Measurements from ENCODE around the gene TM9SF1.
"Not testable (repeated sequence)": the region's sequence is repeated elsewhere in the genome, so short reads cannot be mapped to it uniquely, and the experiment has no call there.

The TM9SF1 gene

GRCh38 chr14:24224618-24225071, 29.4 kb upstream of the TM9SF1 start:
- DNase-seq = peak; percentile 90

- DNase-seq = not testable (repeated sequence)
These were observed 27.7 kb upstream of the TM9SF1 start for GRCh38 chr14:24222987-24223386.

GRCh38 chr14:24219521-24219920, 24.3 kb upstream of the TM9SF1 start:
- DNase-seq = no peak

GRCh38 chr14:24219080-24219479, 23.8 kb upstream of the TM9SF1 start:
- no peak for DNase-seq

GRCh38 chr14:24216876-24217275, 21.6 kb upstream of the TM9SF1 start:
- not testable (repeated sequence) for DNase-seq

- no peak for DNase-seq
These were observed 21.1 kb upstream of the TM9SF1 start for GRCh38 chr14:24216345-24216699.

- peak; percentile 68 for DNase-seq
These were observed 20.5 kb upstream of the TM9SF1 start, which contains the start of gene MDP1 for GRCh38 chr14:24215495-24216344. Gene MDP1, minus strand, starts transcription at chr14:24216066. Its CDS starts 111 bp downstream, at chr14:24215955.

- no peak for DNase-seq
These were observed 18.8 kb upstream of the TM9SF1 start for GRCh38 chr14:24213866-24214662.

GRCh38 chr14:24212924-24213865, 18.0 kb upstream of the TM9SF1 start, which contains the start of gene CHMP4A:
Gene CHMP4A, minus strand, starts transcription at chr14:24213488. Its CDS starts 49 bp downstream, at chr14:24213439.
- DNase-seq = peak; percentile 99

- DNase-seq = no peak
These were observed 16.1 kb upstream of the TM9SF1 start for GRCh38 chr14:24211311-24211710.

GRCh38 chr14:24207625-24208024, 12.4 kb upstream of the TM9SF1 start:
- no peak for DNase-seq

GRCh38 chr14:24207104-24207551, 11.9 kb upstream of the TM9SF1 start:
- DNase-seq = no peak

- DNase-seq = no peak
These were observed 11.2 kb upstream of the TM9SF1 start for GRCh38 chr14:24206260-24207103.

GRCh38 chr14:24204163-24205146, 9.2 kb upstream of the TM9SF1 start:
- DNase-seq = no peak

- not testable (repeated sequence) for DNase-seq
These were observed 8.1 kb upstream of the TM9SF1 start for GRCh38 chr14:24203249-24203886.

- DNase-seq = not testable (repeated sequence)
These were observed 7.3 kb upstream of the TM9SF1 start for GRCh38 chr14:24202538-24202937.

GRCh38 chr14:24198814-24199524, 3.7 kb upstream of the TM9SF1 start:
- DNase-seq = no peak

- DNase-seq = no peak
These were observed 1.8 kb upstream of the TM9SF1 start for GRCh38 chr14:24197056-24197450.

Data from NCI-H226 (cell line).